Measurements from ENCODE around the gene AGPAT3.

AGPAT3 gene

DNA sequence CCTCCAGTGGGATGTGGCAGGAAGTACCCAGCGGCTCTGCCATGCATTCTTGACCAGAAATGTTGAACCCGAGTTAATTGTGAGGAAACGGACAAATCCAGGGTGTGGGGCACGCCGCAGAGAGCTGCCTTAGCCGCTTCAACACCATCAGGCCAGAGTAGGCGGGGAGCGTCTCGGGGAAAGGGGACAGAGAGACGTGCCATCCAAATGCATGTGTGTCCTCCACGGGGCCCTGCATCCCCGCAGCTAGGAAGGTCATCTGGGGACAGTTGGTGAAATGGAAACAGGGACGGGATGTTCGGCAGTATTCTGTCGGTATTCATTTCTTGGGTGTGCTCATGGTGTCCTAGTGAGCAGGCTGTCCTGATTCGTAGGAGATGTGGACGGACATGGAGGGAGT, 88.0 kb downstream of the AGPAT3 start:
- H3K4me3 ChIP-seq (ENCODE audit: insufficient read depth in 1 of 2, low read depth in 1 of 2, low read length in 2 of 2) = no peak overlapping the region
- H4K8ac ChIP-seq (ENCODE audit: low read length) = no peak overlapping the region
- no peak overlapping the region for H2AK5ac ChIP-seq (ENCODE audit: low read length, severe bottlenecking)
- no peak overlapping the region for H3K27ac ChIP-seq (ENCODE audit: low read length, poor library complexity, severe bottlenecking)
- peaks cover 10% of the 10 kb centered on the region for H3K9me3 ChIP-seq (ENCODE audit: control insufficient read depth, low read length)
- H3K9ac ChIP-seq (ENCODE audit: low read length) = no peak overlapping the region
- no peak overlapping the region for H3K4me2 ChIP-seq (ENCODE audit: low read length, poor library complexity, severe bottlenecking)
- H3K36me3 ChIP-seq (ENCODE audit: control insufficient read depth in 1 of 2, insufficient read depth in 2 of 2, low read depth in 1 of 2, low read length in 2 of 2) = peaks cover 0 to 24% of the 10 kb centered on the region in 2 experiments
- H2BK5ac ChIP-seq (ENCODE audit: low read depth, low read length, poor library complexity, severe bottlenecking) = no peak overlapping the region
- no peak overlapping the region for H3K23ac ChIP-seq (ENCODE audit: low read length in 2 of 2)
- H3K79me1 ChIP-seq (replicated peaks; ENCODE audit: low read length, poor library complexity, severe bottlenecking) = peaks cover 47% of the 10 kb centered on the region
- no peak overlapping the region for H2BK15ac ChIP-seq (ENCODE audit: low read depth, poor library complexity, severe bottlenecking)
- no peak overlapping the region for H3K18ac ChIP-seq (ENCODE audit: low read depth in 1 of 2, low read length in 2 of 2)
- no peak for DNase-seq
- H4K91ac ChIP-seq (ENCODE audit: low read length) = no peak overlapping the region
- H2AFZ ChIP-seq (ENCODE audit: low read depth, low read length) = no peak overlapping the region
- H3K27me3 ChIP-seq (ENCODE audit: control insufficient read depth in 1 of 2, insufficient read depth in 1 of 2, low read length in 2 of 2) = no peaks in the 10 kb centered on the region
- H3K4ac ChIP-seq (ENCODE audit: low read depth in 1 of 2, low read length in 2 of 2) = no peak overlapping the region
- peaks cover 17% of the 10 kb centered on the region for H3K4me1 ChIP-seq (ENCODE audit: control insufficient read depth, insufficient read depth, low read depth, low read length)
- no peak overlapping the region for H3K14ac ChIP-seq (ENCODE audit: low read length in 2 of 2)
- no peak overlapping the region for H2BK120ac ChIP-seq (ENCODE audit: low read depth, low read length)
- H2BK12ac ChIP-seq (ENCODE audit: low read length in 2 of 2) = no peak overlapping the region
- 97% methylated on average over 17 of the region's 17 CpGs for WGBS

GRCh38 chr21:43954042-43954441, 89.0 kb downstream of the AGPAT3 start:
- Histone ChIP-seq H3K4me2 (ENCODE audit: low read length, poor library complexity, severe bottlenecking) (no peak overlapping the region), H3K14ac (ENCODE audit: low read length in 2 of 2) (no peak overlapping the region), H3K4me3 (ENCODE audit: insufficient read depth in 1 of 2, low read depth in 1 of 2, low read length in 2 of 2) (no peak overlapping the region), H3K36me3 (ENCODE audit: control insufficient read depth in 1 of 2, insufficient read depth in 2 of 2, low read depth in 1 of 2, low read length in 2 of 2) (peaks cover 0 to 32% of the 10 kb centered on the region in 2 experiments), H3K9me3 (ENCODE audit: control insufficient read depth, low read length) (peaks cover 5% of the 10 kb centered on the region), H3K79me1 (replicated peaks; ENCODE audit: low read length, poor library complexity, severe bottlenecking) (peaks cover 52% of the 10 kb centered on the region), H2AK5ac (ENCODE audit: low read length, severe bottlenecking) (no peak overlapping the region), H2BK5ac (ENCODE audit: low read depth, low read length, poor library complexity, severe bottlenecking) (no peak overlapping the region), H2BK12ac (ENCODE audit: low read length in 2 of 2) (no peak overlapping the region), H3K27me3 (ENCODE audit: control insufficient read depth in 1 of 2, insufficient read depth in 1 of 2, low read length in 2 of 2) (no peaks in the 10 kb centered on the region), H3K27ac (ENCODE audit: low read length, poor library complexity, severe bottlenecking) (no peak overlapping the region), H3K4ac (ENCODE audit: low read depth in 1 of 2, low read length in 2 of 2) (no peak overlapping the region), H4K91ac (ENCODE audit: low read length) (no peak overlapping the region), H2AFZ (ENCODE audit: low read depth, low read length) (no peak overlapping the region), H3K4me1 (ENCODE audit: control insufficient read depth, insufficient read depth, low read depth, low read length) (peaks cover 27% of the 10 kb centered on the region), H4K8ac (ENCODE audit: low read length) (no peak overlapping the region), H3K9ac (ENCODE audit: low read length) (no peak overlapping the region), H3K18ac (ENCODE audit: low read depth in 1 of 2, low read length in 2 of 2) (no peak overlapping the region), H3K23ac (ENCODE audit: low read length in 2 of 2) (no peak overlapping the region), H2BK15ac (ENCODE audit: low read depth, poor library complexity, severe bottlenecking) (no peak overlapping the region), H2BK120ac (ENCODE audit: low read depth, low read length) (no peak overlapping the region)
- 95% methylated on average over 11 of the region's 11 CpGs for WGBS
- DNase-seq = no peak

DNA sequence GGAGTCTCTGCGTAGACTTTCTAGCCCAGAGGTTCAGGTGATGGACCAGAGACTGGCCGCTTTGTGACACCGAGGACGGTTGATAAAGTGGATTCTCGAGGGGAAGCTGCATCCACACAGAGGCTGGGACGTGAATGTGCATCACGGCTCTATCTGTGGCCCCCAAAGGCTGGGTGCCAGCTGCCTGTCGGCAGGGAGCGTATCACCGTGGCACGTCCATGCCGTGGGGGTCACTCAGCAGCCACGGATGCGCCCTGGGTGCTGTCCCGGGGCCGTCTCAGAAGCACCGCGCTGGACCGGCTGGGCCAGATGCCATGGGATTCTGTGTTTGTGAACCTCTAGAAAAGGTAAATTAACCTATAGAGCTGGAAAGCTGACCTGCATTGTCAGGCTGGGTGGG, 89.9 kb downstream of the AGPAT3 start:
- Histone ChIP-seq H3K27ac (ENCODE audit: low read length, poor library complexity, severe bottlenecking) (no peak overlapping the region), H2BK120ac (ENCODE audit: low read depth, low read length) (no peak overlapping the region), H3K4me3 (ENCODE audit: insufficient read depth in 1 of 2, low read depth in 1 of 2, low read length in 2 of 2) (no peak overlapping the region), H3K23ac (ENCODE audit: low read length in 2 of 2) (no peak overlapping the region), H3K36me3 (ENCODE audit: control insufficient read depth in 1 of 2, insufficient read depth in 2 of 2, low read depth in 1 of 2, low read length in 2 of 2) (peaks cover 2 to 40% of the 10 kb centered on the region in 2 experiments), H3K4me2 (ENCODE audit: low read length, poor library complexity, severe bottlenecking) (no peak overlapping the region), H3K79me1 (replicated peaks; ENCODE audit: low read length, poor library complexity, severe bottlenecking) (peaks cover 49% of the 10 kb centered on the region), H3K4me1 (ENCODE audit: control insufficient read depth, insufficient read depth, low read depth, low read length) (peaks cover 28% of the 10 kb centered on the region), H4K91ac (ENCODE audit: low read length) (no peak overlapping the region), H3K14ac (ENCODE audit: low read length in 2 of 2) (no peak overlapping the region), H2BK5ac (ENCODE audit: low read depth, low read length, poor library complexity, severe bottlenecking) (no peak overlapping the region), H2BK15ac (ENCODE audit: low read depth, poor library complexity, severe bottlenecking) (no peak overlapping the region), H3K9ac (ENCODE audit: low read length) (no peak overlapping the region), H2BK12ac (ENCODE audit: low read length in 2 of 2) (no peak overlapping the region), H2AK5ac (ENCODE audit: low read length, severe bottlenecking) (no peak overlapping the region), H3K18ac (ENCODE audit: low read depth in 1 of 2, low read length in 2 of 2) (no peak overlapping the region), H3K4ac (ENCODE audit: low read depth in 1 of 2, low read length in 2 of 2) (no peak overlapping the region), H3K27me3 (ENCODE audit: control insufficient read depth in 1 of 2, insufficient read depth in 1 of 2, low read length in 2 of 2) (no peaks in the 10 kb centered on the region), H4K8ac (ENCODE audit: low read length) (no peak overlapping the region), H3K9me3 (ENCODE audit: control insufficient read depth, low read length) (no peaks in the 10 kb centered on the region), H2AFZ (ENCODE audit: low read depth, low read length) (no peak overlapping the region)
- 97% methylated on average over 19 of the region's 19 CpGs for WGBS
- no peak for DNase-seq

- 78% methylated on average over 11 of the region's 11 CpGs for WGBS
- Histone ChIP-seq H4K8ac (ENCODE audit: low read length) (no peak overlapping the region), H3K27ac (ENCODE audit: low read length, poor library complexity, severe bottlenecking) (no peak overlapping the region), H2BK12ac (ENCODE audit: low read length in 2 of 2) (no peak overlapping the region), H2BK5ac (ENCODE audit: low read depth, low read length, poor library complexity, severe bottlenecking) (no peak overlapping the region), H3K23ac (ENCODE audit: low read length in 2 of 2) (no peak overlapping the region), H3K4me1 (ENCODE audit: control insufficient read depth, insufficient read depth, low read depth, low read length) (peaks cover 28% of the 10 kb centered on the region), H3K4ac (ENCODE audit: low read depth in 1 of 2, low read length in 2 of 2) (no peak overlapping the region), H2BK15ac (ENCODE audit: low read depth, poor library complexity, severe bottlenecking) (no peak overlapping the region), H2AFZ (ENCODE audit: low read depth, low read length) (no peak overlapping the region), H2AK5ac (ENCODE audit: low read length, severe bottlenecking) (no peak overlapping the region), H3K14ac (ENCODE audit: low read length in 2 of 2) (no peak overlapping the region), H2BK120ac (ENCODE audit: low read depth, low read length) (no peak overlapping the region), H3K4me3 (ENCODE audit: insufficient read depth in 1 of 2, low read depth in 1 of 2, low read length in 2 of 2) (no peak overlapping the region), H3K9ac (ENCODE audit: low read length) (no peak overlapping the region), H3K4me2 (ENCODE audit: low read length, poor library complexity, severe bottlenecking) (no peak overlapping the region), H4K91ac (ENCODE audit: low read length) (no peak overlapping the region), H3K9me3 (ENCODE audit: control insufficient read depth, low read length) (no peaks in the 10 kb centered on the region), H3K36me3 (ENCODE audit: control insufficient read depth in 1 of 2, insufficient read depth in 2 of 2, low read depth in 1 of 2, low read length in 2 of 2) (peaks cover 12 to 38% of the 10 kb centered on the region in 2 experiments), H3K27me3 (ENCODE audit: control insufficient read depth in 1 of 2, insufficient read depth in 1 of 2, low read length in 2 of 2) (no peaks in the 10 kb centered on the region), H3K18ac (ENCODE audit: low read depth in 1 of 2, low read length in 2 of 2) (no peak overlapping the region), H3K79me1 (replicated peaks; ENCODE audit: low read length, poor library complexity, severe bottlenecking) (peaks cover 48% of the 10 kb centered on the region)
- DNase-seq = no peak
Measured at GRCh38 chr21:43956019-43956669, 91.1 kb downstream of the AGPAT3 start.

Measured in mesenchymal stem cell (in vitro differentiated cells and primary cell).